Astrocyte of the hippocampus (primary cell): ENCODE results near the gene RAB4B.
"Not testable (repeated sequence)": the region's sequence is repeated elsewhere in the genome, so short reads cannot be mapped to it uniquely, and the experiment has no call there.

Source experiments
- DNase-seq: peaks from one replicate; pipeline ENCODE4 v3.0.0; 2011; ENCODE audit warnings: low read depth, low spot score

Gene RAB4B

DNA sequence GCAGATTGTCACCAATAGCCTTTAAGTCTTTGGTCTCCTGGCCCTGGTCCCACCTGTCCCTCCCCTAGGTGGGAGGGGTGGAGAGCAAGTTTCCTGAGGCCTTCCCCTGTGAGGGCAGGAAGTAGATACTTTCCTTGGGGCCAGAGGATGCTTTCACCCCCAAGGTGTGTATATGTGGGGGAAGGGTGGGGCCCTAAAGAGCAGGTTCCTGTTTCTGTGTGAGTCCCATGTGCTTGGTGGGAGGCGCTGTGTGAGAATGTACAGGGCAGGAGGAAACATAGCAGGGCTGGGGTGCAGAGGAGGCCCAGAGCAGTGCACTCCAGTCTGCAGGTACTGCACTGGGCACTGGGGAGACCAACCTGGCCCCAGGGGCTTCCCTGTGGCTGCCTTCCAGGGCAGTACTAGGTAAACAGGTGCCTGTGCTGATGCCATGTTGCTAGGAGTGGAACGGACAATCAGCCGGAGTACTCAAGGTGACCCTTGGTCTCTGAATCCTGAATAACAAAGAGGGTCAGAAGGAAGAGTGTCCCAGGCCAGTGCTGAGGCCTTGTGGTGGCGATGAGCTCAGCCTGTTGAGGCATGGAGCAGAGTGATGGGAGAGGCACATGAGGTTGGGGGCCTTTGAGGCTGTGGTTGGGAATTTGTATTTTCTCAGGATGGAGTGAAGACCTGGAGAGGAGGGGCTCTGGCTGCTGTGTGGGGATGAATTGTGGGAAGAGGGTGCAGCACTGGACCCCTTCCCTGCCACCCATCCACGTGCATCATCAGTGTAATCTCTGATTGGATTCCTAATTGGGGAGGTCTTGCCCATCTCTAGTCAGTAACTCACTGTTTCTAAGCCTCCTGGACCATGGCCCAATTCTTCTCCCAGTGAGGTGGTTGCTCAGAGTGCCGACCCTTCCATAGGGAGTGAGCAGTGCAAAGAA, 26.1 kb downstream of the RAB4B start:
- DNase-seq: no peak

DNA sequence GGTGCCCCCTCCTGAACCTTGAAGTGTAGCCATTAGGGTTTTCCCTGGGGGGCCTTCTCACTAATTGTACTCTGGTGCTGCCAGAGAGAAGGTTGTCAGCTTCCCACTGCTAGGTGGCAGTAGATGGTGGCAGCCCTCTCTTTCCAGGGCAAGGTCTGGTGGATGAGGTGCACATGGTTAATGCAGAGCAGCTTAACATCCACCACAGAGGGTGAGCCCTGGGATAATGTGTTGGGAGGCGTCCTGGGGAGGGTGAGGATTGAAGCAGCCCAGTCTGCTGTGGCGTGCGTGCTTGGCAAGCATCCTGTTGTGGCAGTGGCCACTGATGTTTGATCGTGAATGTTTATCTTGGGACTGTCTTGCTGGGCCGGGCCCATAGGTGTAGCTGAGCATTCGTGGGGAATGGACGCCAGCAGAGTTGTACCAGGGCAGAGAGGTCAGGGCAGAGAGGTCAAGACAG, 26.8 kb downstream of the RAB4B start:
- no peak for DNase-seq

- no peak for DNase-seq
These were observed 27.3 kb downstream of the RAB4B start for GRCh38 chr19:40805258-40805868.

GRCh38 chr19:40806423-40807146, 28.5 kb downstream of the RAB4B start:
- DNase-seq: peak; percentile 95

GRCh38 chr19:40807147-40808020, 29.3 kb downstream of the RAB4B start:
- DNase-seq: no peak

GRCh38 chr19:40808021-40808325, 29.9 kb downstream of the RAB4B start:
- DNase-seq: no peak

DNA sequence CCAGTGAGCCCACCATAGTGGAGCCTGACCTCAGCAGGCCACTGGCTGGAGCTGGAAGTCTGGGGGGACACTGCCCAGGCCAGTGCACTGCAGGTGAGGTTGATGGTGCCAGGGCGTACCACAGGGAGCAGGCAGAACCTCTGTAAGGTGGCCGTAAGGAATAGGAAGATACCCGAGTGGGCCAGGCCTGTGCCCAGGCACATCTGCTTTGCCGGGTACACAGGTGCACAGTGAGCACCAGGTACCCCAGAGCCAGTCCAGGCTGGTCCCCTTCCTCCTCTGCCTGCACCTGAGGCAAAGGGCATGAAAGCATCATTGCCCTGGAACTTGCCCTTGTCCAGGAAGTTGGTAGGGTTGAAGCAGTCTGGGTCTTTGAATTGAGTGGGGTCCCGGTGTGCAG, 30.4 kb downstream of the RAB4B start:
- no peak for DNase-seq

- no peak for DNase-seq
These were observed 31.5 kb downstream of the RAB4B start for GRCh38 chr19:40809358-40810086.

- no peak for DNase-seq
These were observed 32.1 kb downstream of the RAB4B start for GRCh38 chr19:40810160-40810559.

GRCh38 chr19:40810649-40811408, 32.8 kb downstream of the RAB4B start:
- peak; percentile 79 for DNase-seq

DNA sequence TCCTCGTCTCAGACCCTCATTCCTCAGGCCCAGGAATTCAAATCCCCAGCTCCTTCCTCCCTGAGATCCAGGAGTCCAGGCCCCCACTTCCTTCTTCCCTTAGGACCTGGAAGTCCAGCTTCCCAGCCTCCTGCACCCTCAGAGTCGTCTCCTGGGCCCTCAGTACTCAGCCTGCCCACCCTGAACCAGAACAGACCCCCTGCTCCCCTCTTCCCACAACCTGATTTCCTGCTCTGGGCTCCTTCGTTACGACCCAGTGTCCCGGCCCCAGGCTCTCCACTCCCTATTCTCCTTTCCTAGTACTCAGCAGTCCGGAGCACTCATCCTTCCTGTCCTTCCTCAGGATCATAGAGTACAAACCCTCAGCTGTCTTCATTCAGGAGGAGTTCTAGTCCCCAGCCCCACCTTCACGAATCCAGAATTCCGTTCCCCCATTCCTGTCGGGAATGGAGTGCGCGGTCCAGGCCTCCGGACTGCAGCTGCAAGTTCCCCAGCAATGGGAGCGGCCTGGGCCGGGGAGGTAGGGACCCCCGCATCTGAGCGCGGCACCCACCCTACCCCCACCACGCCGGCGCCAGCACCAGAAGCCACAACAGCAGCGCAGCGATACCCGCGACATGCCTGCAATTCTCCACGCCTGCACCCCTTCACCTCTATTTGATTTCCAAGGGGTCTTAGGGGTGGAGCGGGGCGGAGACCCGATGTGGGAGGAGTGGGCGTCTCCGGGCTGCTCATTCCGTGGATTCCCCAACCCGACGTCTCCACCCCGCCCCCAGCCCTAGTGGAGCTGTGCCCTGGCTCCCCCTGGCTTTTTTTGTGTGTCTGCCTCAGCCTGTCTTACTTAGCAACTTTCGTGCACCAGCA, 33.7 kb downstream of the RAB4B start:
- DNase-seq: no peak

DNA sequence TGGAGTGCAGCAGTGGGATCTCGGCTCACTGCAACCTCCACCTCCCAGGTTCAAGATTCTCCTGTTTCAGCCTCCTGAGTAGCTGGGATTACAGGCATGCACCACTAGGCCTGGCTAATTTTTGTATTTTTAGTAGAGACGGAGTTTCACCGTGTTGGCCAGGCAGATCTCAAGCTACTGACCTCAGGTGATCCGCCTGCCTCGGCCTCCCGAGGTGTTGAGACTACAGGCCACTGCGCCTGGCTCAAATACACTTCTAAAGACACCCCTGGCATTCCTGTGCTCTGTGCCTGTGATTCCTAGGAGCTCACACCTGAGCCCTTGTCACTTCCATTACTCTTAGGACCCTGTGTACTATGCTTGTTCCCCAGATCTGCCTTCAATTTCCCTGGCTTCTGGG, 34.5 kb downstream of the RAB4B start:
- DNase-seq: not testable (repeated sequence)

DNA sequence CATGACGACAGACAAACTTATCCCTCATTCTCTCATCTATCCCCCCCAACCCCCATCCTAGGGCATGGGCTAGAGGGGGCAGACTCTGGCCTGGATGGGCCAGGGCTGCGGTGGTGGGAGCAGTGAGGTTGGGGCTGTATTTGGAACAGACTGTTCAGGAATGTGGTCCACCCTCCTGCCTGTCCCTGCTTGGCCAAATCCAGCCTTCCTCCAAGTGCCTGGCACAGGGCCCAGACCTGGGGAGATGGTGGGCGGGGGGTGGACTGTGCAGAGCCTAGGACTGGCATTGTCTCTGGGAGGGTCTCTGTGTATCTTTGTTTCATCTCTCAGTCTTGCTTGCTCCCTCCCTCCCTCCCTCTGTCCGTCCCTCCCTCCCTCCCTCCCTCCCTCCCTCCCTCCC, 35.1 kb downstream of the RAB4B start:
- DNase-seq: peak; percentile 56

DNA sequence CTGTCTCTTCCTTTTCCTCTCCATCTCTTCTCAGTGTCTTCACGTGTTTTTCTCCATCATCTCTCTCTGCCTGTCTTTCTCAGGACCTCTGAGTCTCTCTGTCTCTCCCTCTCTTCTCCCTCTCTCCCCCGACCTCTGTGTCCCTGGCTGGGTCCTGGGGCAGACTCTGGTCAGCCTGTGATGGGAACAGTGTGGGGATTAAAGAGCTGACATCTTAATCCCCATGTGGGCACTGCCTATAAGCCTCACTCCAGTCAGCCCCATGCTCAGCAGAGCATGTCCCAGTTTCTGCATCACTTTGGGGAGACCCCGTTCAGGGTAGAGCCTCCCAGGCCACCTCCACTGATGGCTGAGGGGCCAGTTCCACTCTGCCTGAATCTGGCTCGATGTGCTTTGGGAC, 37.2 kb downstream of the RAB4B start:
- no peak for DNase-seq

GRCh38 chr19:40818480-40819399, 40.7 kb downstream of the RAB4B start:
- peak; percentile 49 for DNase-seq

- DNase-seq: not testable (repeated sequence)
These were observed 41.6 kb downstream of the RAB4B start for GRCh38 chr19:40819479-40820234.

GRCh38 chr19:40822161-40822560, 44.1 kb downstream of the RAB4B start:
- DNase-seq: no peak
